CD4-positive, CD25-positive, alpha-beta regulatory T cell (primary cell): ENCODE data around the gene FNIP1. TPM values are rescaled to one million over a fixed set of nuclear protein-coding genes. Genes with fewer than 3 reads are reported as not detected.

Experiments used
- ATAC-seq, 2 donors: fragments of 150-1000 bp; cut with Tn5 transposase; one replicate each; pipeline ENCODE4 v1.10.0; 2021; ENCODE audit warnings: low read depth in 2 of 2, moderate number of reproducible peaks in 2 of 2, moderate library complexity in 1 of 2
- DNase-seq, 3 donors: peaks; one replicate each; pipeline versions ENCODE4 v3.0.0 to v3.0.0-alpha.2; 2012 to 2022; ENCODE audit warnings: mixed read lengths in 1 of 3
- H3K27ac ChIP-seq: one replicate; pipeline ENCODE4 v1.7.0; 2013; ENCODE audit warnings: mild to moderate bottlenecking, low read length; ENCODE audit not compliant: insufficient read depth, poor library complexity, severe bottlenecking
- H3K27me3 ChIP-seq: one replicate; pipeline ENCODE4 v1.7.0; 2013; ENCODE audit warnings: low read length; ENCODE audit not compliant: control insufficient read depth, insufficient read depth
- H3K36me3 ChIP-seq: one replicate; pipeline ENCODE4 v1.7.0; 2013; ENCODE audit warnings: mild to moderate bottlenecking, low read length, moderate library complexity; ENCODE audit not compliant: control insufficient read depth, insufficient read depth
- H3K4me1 ChIP-seq: 2 replicates; pipeline ENCODE4 v1.7.0; 2013; ENCODE audit warnings: mild to moderate bottlenecking, low read length; ENCODE audit not compliant: insufficient read depth, control insufficient read depth, poor library complexity, severe bottlenecking
- H3K4me3 ChIP-seq: one replicate; pipeline ENCODE4 v1.7.0; 2013; ENCODE audit warnings: low read depth, mild to moderate bottlenecking, low read length, moderate library complexity
- H3K9me3 ChIP-seq, 2 experiments: 1 replicate in 1 of 2; 2 replicates in 1 of 2; pipeline ENCODE4 v1.7.0; 2013; ENCODE audit warnings: low read length in 2 of 2, mild to moderate bottlenecking in 1 of 2, moderate library complexity in 1 of 2; ENCODE audit not compliant: control insufficient read depth in 2 of 2
- H3K27ac Mint-ChIP-seq, 3 donors: one replicate each; pipeline ENCODE4 v1.8.0; 2020 to 2022; ENCODE audit warnings: mild to moderate bottlenecking in 3 of 3, mixed read lengths in 3 of 3, moderate library complexity in 2 of 3
- H3K27me3 Mint-ChIP-seq: one replicate; pipeline ENCODE4 v1.8.0; 2022; ENCODE audit warnings: mild to moderate bottlenecking, mixed read lengths
- H3K36me3 Mint-ChIP-seq: one replicate; pipeline ENCODE4 v1.8.0; 2020; ENCODE audit warnings: mixed read lengths
- H3K4me1 Mint-ChIP-seq, 4 donors: one replicate each; pipeline ENCODE4 v1.8.0; 2020 to 2022; ENCODE audit warnings: mixed read lengths in 4 of 4, mild to moderate bottlenecking in 1 of 4
- H3K4me3 Mint-ChIP-seq, 4 donors: one replicate each; pipeline ENCODE4 v1.8.0; 2020 to 2022; ENCODE audit warnings: mild to moderate bottlenecking in 4 of 4, mixed read lengths in 4 of 4, moderate library complexity in 3 of 4
- H3K9me3 Mint-ChIP-seq, 7 donors: one replicate each; pipeline ENCODE4 v1.8.0; 2020 to 2022; ENCODE audit warnings: mixed read lengths in 7 of 7, mild to moderate bottlenecking in 3 of 7, moderate library complexity in 2 of 7
- polyA plus RNA-seq, 4 donors: library from polyadenylated mRNA; unstranded; fragments of 300-500 nt; fragmentation: Illumina TruSeq; gene quantifications; one replicate each; pipeline ENCODE4 v1.2.3, GENCODE V29; 2021
- total RNA-seq: library from RNA; stranded (reverse); gene quantifications from one replicate; pipeline ENCODE4 v1.2.3, GENCODE V29; 2022

FNIP1 gene
- total and polyA plus RNA-seq, 5 donors from 2014 or later = 10.0 to 33.2 (median 14.1) TPM

DNA sequence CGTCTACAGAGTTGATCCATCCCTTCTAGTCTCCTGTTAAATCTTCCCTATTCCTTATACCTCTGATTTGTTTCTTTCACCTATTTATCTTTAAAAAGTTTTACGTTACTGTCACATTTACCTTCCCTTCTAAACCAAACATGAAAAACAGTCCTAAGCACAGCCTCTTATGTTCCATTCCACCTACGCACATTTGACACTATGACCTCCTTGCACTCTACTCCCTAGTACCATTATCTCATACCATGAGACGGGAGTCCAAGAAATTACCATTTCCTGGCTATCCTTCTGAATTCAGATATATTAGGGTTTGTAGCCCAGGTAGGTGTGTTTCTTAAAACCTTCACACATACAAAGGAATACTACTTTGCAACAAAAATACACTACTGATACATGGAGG, 25.1 kb downstream of the FNIP1 start:
- no peaks in the 10 kb centered on the region for H3K9me3 Mint-ChIP-seq
- H3K36me3 ChIP-seq = no peaks in the 10 kb centered on the region
- no peak overlapping the region for H3K27ac Mint-ChIP-seq

GRCh38 chr5:131769961-131770360, 26.9 kb downstream of the FNIP1 start:
- Mint-ChIP-seq H3K36me3 (peaks cover 10% of the 10 kb centered on the region), H3K4me1 (peaks cover 9 to 31% (median 27%) of the 10 kb centered on the region in 4 donors), H3K9me3 (no peaks in the 10 kb centered on the region), H3K4me3 (no peak overlapping the region), H3K27me3 (no peaks in the 10 kb centered on the region), H3K27ac (no peak overlapping the region)
- ATAC-seq (no peak), DNase-seq (no peak)
- Histone ChIP-seq H3K9me3 (no peaks in the 10 kb centered on the region), H3K4me1 (no peaks in the 10 kb centered on the region), H3K27me3 (no peaks in the 10 kb centered on the region), H3K27ac (no peak overlapping the region), H3K4me3 (no peak overlapping the region), H3K36me3 (no peaks in the 10 kb centered on the region)

More for the DNA sequence above, 25.1 kb downstream of the FNIP1 start:
- Mint-ChIP-seq H3K4me1 (peaks cover 6 to 30% (median 20%) of the 10 kb centered on the region in 4 donors), H3K36me3 (peaks cover 3% of the 10 kb centered on the region), H3K27me3 (no peaks in the 10 kb centered on the region), H3K4me3 (no peak overlapping the region)
- Histone ChIP-seq H3K27me3 (no peaks in the 10 kb centered on the region), H3K4me1 (no peaks in the 10 kb centered on the region), H3K27ac (no peak overlapping the region), H3K4me3 (no peak overlapping the region), H3K9me3 (no peaks in the 10 kb centered on the region)
- ATAC-seq (no peak), DNase-seq (no peak)

GRCh38 chr5:131769336-131769735, 27.5 kb downstream of the FNIP1 start:
- H3K4me1 ChIP-seq = no peaks in the 10 kb centered on the region
- H3K27ac ChIP-seq = no peak overlapping the region
- Mint-ChIP-seq H3K36me3 (peaks cover 14% of the 10 kb centered on the region), H3K4me1 (peaks cover 12 to 30% (median 27%) of the 10 kb centered on the region in 4 donors), H3K4me3 (no peak overlapping the region), H3K9me3 (no peaks in the 10 kb centered on the region), H3K27ac (no peak overlapping the region), H3K27me3 (no peaks in the 10 kb centered on the region)
- H3K27me3 ChIP-seq = no peaks in the 10 kb centered on the region
- ATAC-seq = no peak
- no peaks in the 10 kb centered on the region for H3K36me3 ChIP-seq
- no peaks in the 10 kb centered on the region for H3K9me3 ChIP-seq
- no peak overlapping the region for H3K4me3 ChIP-seq
- no peak for DNase-seq

DNA sequence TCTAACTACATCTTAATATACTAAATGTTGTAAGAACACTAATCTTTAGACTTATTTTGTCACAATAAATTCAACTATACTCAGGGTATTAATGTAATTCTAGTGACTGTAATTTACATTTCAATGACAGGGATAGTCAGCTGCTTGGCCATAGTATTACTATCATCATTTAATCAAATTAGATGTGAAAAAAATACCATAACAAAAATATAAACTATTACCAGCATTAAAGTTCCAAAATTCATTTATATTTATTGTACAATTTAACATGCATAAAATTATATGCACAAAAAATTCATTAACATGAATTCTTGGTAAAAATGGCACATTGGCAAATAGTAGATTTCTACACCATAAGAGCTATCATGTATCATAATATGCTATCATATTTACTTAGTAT, 28.9 kb downstream of the FNIP1 start:
- no peaks in the 10 kb centered on the region for H3K27me3 Mint-ChIP-seq
- Histone ChIP-seq H3K36me3 (no peaks in the 10 kb centered on the region), H3K9me3 (no peaks in the 10 kb centered on the region), H3K27me3 (no peaks in the 10 kb centered on the region), H3K27ac (no peak overlapping the region), H3K4me1 (no peaks in the 10 kb centered on the region), H3K4me3 (no peak overlapping the region)
- DNase-seq = no peak
- H3K4me3 Mint-ChIP-seq = no peak overlapping the region
- ATAC-seq = no peak
- peaks cover 12 to 30% (median 25%) of the 10 kb centered on the region in 4 donors for H3K4me1 Mint-ChIP-seq
- H3K36me3 Mint-ChIP-seq = peaks cover 18% of the 10 kb centered on the region
- H3K9me3 Mint-ChIP-seq = peaks cover 0 to 5% (median under 1%) of the 10 kb centered on the region in 7 donors
- H3K27ac Mint-ChIP-seq = no peak overlapping the region

- Histone ChIP-seq H3K36me3 (no peaks in the 10 kb centered on the region), H3K4me3 (no peak overlapping the region), H3K27ac (no peak overlapping the region), H3K27me3 (no peaks in the 10 kb centered on the region), H3K4me1 (no peaks in the 10 kb centered on the region), H3K9me3 (no peaks in the 10 kb centered on the region)
- DNase-seq (no peak), ATAC-seq (no peak)
- H3K4me1 Mint-ChIP-seq = peaks cover 21 to 41% (median 28%) of the 10 kb centered on the region in 4 donors
- H3K27me3 Mint-ChIP-seq = no peaks in the 10 kb centered on the region
- H3K36me3 Mint-ChIP-seq = peaks cover 21% of the 10 kb centered on the region
- no peak overlapping the region for H3K27ac Mint-ChIP-seq
- H3K4me3 Mint-ChIP-seq = no peak overlapping the region
- H3K9me3 Mint-ChIP-seq = peaks cover 0 to 7% (median 2%) of the 10 kb centered on the region in 7 donors
Observed at GRCh38 chr5:131766689-131767088, 30.1 kb downstream of the FNIP1 start.

DNA sequence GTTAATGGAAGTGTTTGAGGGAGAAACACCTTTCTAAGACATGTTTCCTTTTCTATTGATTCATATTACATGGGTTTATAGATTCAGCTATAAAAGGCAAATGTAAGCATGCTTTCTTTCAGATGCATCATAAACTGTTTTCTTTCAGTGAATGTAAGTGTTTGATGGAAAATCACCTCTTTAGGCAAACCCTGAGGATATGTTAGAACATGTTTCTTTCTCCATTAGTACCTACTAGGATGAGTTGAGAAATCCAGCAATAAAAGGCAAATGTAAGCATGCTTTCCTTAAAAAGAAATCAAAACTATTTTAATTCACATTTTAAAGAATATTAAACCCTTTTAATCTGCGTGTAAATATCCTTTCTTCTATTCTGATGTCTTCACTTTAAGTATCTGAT, 31.6 kb downstream of the FNIP1 start:
- H3K27ac ChIP-seq = no peak overlapping the region
- no peaks in the 10 kb centered on the region for H3K4me1 ChIP-seq
- H3K27me3 ChIP-seq = no peaks in the 10 kb centered on the region
- DNase-seq = no peak
- Mint-ChIP-seq H3K27me3 (no peaks in the 10 kb centered on the region), H3K9me3 (peaks cover 0 to 7% (median 3%) of the 10 kb centered on the region in 7 donors), H3K4me3 (no peak overlapping the region), H3K36me3 (peaks cover 21% of the 10 kb centered on the region), H3K27ac (no peak overlapping the region), H3K4me1 (peaks cover 22 to 42% (median 30%) of the 10 kb centered on the region in 4 donors)
- no peaks in the 10 kb centered on the region for H3K36me3 ChIP-seq
- H3K4me3 ChIP-seq = no peak overlapping the region
- ATAC-seq = no peak
- H3K9me3 ChIP-seq = no peaks in the 10 kb centered on the region

DNA sequence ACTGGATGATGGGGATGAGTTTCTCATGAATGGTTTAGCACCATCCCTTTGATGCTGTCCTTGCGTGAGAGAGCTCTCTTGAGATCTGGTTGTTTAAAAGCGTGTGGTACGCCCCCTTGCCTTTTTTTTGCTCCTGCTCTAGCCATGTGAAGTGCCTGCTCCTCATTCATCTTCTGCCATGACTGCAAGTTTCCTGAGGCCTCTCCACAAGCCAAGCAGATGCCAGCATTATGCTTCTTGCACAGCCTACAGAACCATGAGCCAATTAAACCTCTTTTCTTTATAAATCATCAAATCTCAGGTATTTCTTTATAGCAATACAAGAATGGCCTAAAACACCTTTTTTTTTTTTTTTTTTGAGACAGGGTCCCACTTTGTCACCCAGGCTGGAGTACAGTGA, 32.8 kb downstream of the FNIP1 start:
- H3K36me3 ChIP-seq = no peaks in the 10 kb centered on the region
- H3K9me3 Mint-ChIP-seq = peaks cover 0 to 7% (median 3%) of the 10 kb centered on the region in 7 donors
- H3K27me3 Mint-ChIP-seq = no peaks in the 10 kb centered on the region
- peaks cover 16 to 44% (median 30%) of the 10 kb centered on the region in 4 donors for H3K4me1 Mint-ChIP-seq
- H3K4me3 ChIP-seq = no peak overlapping the region
- ATAC-seq (no peak), DNase-seq (no peak)
- H3K27me3 ChIP-seq = no peaks in the 10 kb centered on the region
- H3K4me1 ChIP-seq = no peaks in the 10 kb centered on the region
- no peak overlapping the region for H3K27ac Mint-ChIP-seq
- H3K27ac ChIP-seq = no peak overlapping the region
- peaks cover 21% of the 10 kb centered on the region for H3K36me3 Mint-ChIP-seq
- H3K9me3 ChIP-seq = no peaks in the 10 kb centered on the region
- H3K4me3 Mint-ChIP-seq = no peak overlapping the region

DNA sequence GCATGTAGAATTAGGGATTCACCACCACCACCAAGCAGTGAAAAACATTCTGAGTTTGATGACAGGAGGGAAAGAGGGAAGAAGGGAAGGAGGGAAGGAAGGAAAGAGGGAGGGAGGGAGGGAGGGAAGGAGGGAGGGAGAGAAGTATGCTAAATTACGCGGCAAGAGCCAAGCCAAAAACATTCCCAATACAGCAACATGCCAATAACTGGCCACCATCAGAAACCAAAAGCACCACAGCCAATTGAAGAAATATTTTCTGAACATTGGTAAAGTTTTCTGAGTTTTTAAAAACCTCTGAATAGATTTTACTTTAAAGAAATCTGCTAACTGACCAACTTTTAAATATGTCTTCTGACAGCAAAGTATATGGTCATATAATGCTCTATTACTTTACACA, 36.0 kb downstream of the FNIP1 start:
- ATAC-seq (no peak), DNase-seq (no peak)
- peak overlapping the region in 1 of 4 donors; percentile 28 for H3K4me3 Mint-ChIP-seq
- no peaks in the 10 kb centered on the region for H3K9me3 ChIP-seq
- H3K4me3 ChIP-seq = no peak overlapping the region
- no peaks in the 10 kb centered on the region for H3K27me3 Mint-ChIP-seq
- peak overlapping the region in 1 of 3 donors; percentile 20 for H3K27ac Mint-ChIP-seq
- peaks cover 17% of the 10 kb centered on the region for H3K36me3 Mint-ChIP-seq
- H3K27ac ChIP-seq = no peak overlapping the region
- no peaks in the 10 kb centered on the region for H3K27me3 ChIP-seq
- no peaks in the 10 kb centered on the region for H3K36me3 ChIP-seq
- peaks cover 0 to 7% (median 3%) of the 10 kb centered on the region in 7 donors for H3K9me3 Mint-ChIP-seq
- peaks cover 16 to 39% (median 28%) of the 10 kb centered on the region in 4 donors for H3K4me1 Mint-ChIP-seq
- H3K4me1 ChIP-seq = peaks cover 4% of the 10 kb centered on the region
